GM12864 (cell line): ENCODE results near the gene LILRA2.
"Not testable (repeated sequence)": the region's sequence is repeated elsewhere in the genome, so short reads cannot be mapped to it uniquely, and the experiment has no call there.

Source experiments
- DNase-seq: peaks from one replicate; pipeline ENCODE4 v3.0.0-alpha.2; 2011; ENCODE audit warnings: low read depth
- H3K4me3 ChIP-seq: 2 replicates; pipeline ENCODE4 v1.5.1; 2011; ENCODE audit warnings: mild to moderate bottlenecking, low read depth, low read length, control low read depth
- CTCF ChIP-seq: IDR thresholded peaks from 2 replicates; pipeline ENCODE4 v1.5.1; 2011; ENCODE audit warnings: low read depth, mild to moderate bottlenecking, moderate library complexity, low read length, control low read depth, inconsistent platforms; ENCODE audit errors: missing control alignments

The LILRA2 gene

DNA sequence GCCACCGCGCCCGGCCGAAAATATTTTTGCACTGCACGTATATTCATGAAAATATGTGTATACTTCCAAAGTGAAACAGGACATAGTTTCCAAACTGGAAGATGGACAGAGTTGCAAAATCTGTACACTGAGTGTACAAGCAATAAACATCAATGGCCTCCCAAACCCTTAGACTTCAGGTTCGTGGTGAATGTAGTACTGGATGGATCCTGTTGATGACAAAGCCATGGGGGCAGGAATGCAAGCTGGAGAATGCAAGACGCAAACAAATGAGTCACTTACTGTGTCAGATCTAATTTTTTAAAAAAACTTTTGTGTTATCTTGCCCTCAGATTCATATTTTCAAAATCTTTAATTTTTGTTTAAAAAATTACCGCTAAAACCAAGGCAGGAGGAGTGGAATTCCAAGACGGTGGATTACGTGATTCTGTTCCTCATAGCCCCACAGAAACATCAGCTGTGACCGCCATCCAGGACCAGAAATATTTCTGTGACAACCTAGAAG lies 12.7 kb upstream of the LILRA2 start:
- no peak overlapping the region for H3K4me3 ChIP-seq
- DNase-seq: no peak
- TF ChIP-seq CTCF: no peak

DNA sequence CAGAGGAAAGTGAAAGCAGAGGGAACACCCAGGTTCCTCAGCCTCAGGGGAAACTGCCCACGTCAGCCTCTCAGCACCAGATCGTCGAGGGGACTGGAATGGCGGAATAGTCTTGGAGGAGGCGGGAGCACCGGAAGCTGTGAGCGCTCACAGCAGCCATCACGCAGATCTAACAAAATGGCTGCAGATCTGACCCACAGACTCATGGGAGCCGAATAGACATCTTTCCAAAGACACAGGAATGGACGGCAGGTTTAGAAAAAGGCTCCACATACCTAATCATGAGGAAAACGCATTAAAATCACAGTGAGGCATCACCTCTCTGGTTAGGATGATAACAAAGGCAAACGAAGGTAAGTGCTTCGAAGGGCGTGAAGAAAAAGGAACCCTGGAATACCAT lies 11.8 kb upstream of the LILRA2 start:
- DNase-seq: no peak
- TF ChIP-seq CTCF: no peak

DNA sequence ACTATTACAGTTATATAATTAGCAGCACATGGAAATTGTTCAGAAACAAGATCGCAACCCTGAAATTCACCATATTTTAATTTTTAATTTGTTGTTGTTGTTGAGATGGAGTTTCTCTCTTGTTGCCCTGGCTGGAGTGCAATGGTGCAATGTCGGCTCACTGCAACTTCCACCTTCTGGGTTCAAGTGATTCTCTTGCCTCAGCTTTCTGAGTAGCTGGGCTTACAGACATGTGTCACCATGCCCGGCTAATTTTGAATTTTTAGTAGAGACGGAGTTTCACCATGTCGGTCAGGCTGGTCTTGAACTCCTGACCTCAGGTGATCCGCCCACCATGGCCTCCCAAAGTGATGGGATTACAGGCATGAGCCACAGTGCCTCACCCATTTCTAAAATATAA lies 10.4 kb upstream of the LILRA2 start:
- not testable (repeated sequence) for H3K4me3 ChIP-seq, DNase-seq

More for the DNA sequence above, 11.8 kb upstream of the LILRA2 start:
- H3K4me3 ChIP-seq: no peak overlapping the region

DNA sequence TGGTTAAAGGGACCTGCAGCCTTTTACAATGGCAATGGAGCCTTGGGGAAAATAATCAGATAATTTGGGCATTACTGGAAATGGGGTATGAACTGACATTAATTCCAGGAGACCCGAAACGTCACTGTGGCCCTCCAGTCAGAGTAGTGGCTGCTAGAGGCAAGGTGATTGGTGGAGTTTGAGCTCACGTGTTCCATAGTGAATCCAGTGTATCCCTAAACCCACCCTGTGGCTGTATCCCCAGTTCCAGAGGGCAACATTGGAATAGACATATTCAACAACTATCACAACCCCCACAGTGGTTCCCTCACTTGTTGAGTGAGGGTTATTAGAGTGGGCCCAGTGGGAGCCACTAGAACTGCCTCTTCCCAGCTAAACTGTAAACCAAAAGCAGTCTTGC lies 3.3 kb upstream of the LILRA2 start:
- no peak for TF ChIP-seq CTCF
- DNase-seq: no peak
- no peak overlapping the region for H3K4me3 ChIP-seq

- not testable (repeated sequence) for H3K4me3 ChIP-seq
Measured at GRCh38 chr19:54571715-54572615, 1.6 kb upstream of the LILRA2 start.

DNA sequence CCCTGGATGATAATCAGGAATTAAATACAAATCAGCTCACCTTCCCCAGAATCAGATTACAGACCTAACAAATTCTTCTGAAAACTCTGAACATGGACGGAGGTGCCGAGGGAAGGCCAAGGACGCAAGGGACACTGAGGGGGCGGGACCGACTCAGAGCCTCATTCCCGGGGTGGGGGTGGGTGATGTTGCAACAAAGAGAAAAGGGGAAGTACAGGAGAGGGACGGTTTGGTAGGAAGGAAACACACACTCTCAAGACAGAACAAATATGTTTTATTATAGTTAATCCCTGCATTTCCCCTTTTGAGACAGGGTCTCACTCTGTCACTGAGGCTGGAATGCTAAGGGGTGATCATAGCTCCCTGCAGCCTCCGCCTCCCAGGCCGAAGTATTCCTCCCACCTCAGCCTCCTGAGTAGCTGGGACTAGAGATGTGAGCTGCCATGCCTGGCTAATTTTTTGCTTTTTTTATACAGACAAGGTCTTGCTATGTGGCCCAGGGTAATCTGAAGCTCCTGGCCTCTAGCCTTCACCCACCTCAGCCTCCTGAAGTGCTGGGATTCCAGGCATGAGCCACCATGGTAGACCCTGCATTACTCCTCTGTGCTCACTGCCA lies 786 bp upstream of the LILRA2 start:
- H3K4me3 ChIP-seq: no peak overlapping the region
- DNase-seq: no peak
- TF ChIP-seq CTCF: no peak

More at GRCh38 chr19:54571715-54572615, 1.6 kb upstream of the LILRA2 start:
- DNase-seq: not testable (repeated sequence)

GRCh38 chr19:54574051-54574450 lies 461 bp downstream of the LILRA2 start:
- no peak for DNase-seq
- H3K4me3 ChIP-seq: no peak overlapping the region
- no peak for TF ChIP-seq CTCF
